Activated CD4-positive, alpha-beta memory T cell treated with anti-CD3 and anti-CD28 coated beads for 36 hours (primary cell): ENCODE measurements around the gene CD300A. TPM values are rescaled to one million over a fixed set of nuclear protein-coding genes. Genes with fewer than 3 reads are reported as not detected.

Experiments
- CTCF ChIA-PET: fragments of 350-600 bp; sonication (Branson Sonifier 250); formaldehyde crosslinking; loops from one replicate; lab custom pipeline; 2021; ENCODE audit warnings: antibody characterized with exemption, inconsistent platforms; lab: Charles Lee
- POLR2A ChIA-PET: fragments of 350-600 bp; sonication (Branson Sonifier 250); formaldehyde crosslinking; loops from one replicate; lab custom pipeline; 2021; ENCODE audit warnings: antibody characterized with exemption; lab: Charles Lee
- DNase-seq: peaks from one replicate; pipeline ENCODE4 v3.0.0-alpha.2; 2020
- H3K27ac Mint-ChIP-seq: one replicate; pipeline ENCODE4 v1.8.0; 2021; ENCODE audit warnings: mixed read lengths
- H3K27me3 Mint-ChIP-seq: one replicate; pipeline ENCODE4 v1.8.0; 2021; ENCODE audit warnings: mixed read lengths
- H3K36me3 Mint-ChIP-seq: one replicate; pipeline ENCODE4 v1.8.0; 2021; ENCODE audit warnings: mixed read lengths
- H3K4me1 Mint-ChIP-seq: one replicate; pipeline ENCODE4 v1.8.0; 2021; ENCODE audit warnings: low read depth, mixed read lengths
- H3K4me3 Mint-ChIP-seq: one replicate; pipeline ENCODE4 v1.8.0; 2021; ENCODE audit warnings: mild to moderate bottlenecking, mixed read lengths
- H3K9me3 Mint-ChIP-seq: one replicate; pipeline ENCODE4 v1.8.0; 2021; ENCODE audit warnings: mixed read lengths
- intact Hi-C: fragments of 100-400 bp; cut with micrococcal nuclease; formaldehyde crosslinking; loops from one replicate; pipeline ENCODE4 v1.15.1; 2023
- total RNA-seq, 2 experiments: library from RNA; stranded (reverse); gene quantifications; one replicate each; pipeline ENCODE4 v1.2.3, GENCODE V29; 2021

Gene CD300A
- total RNA-seq, 2 experiments from 2014 or later, result 11.3 to 12.3 TPM

- H3K4me3 Mint-ChIP-seq, result no peak overlapping the region
- no peak for DNase-seq
- H3K9me3 Mint-ChIP-seq, result peaks cover 4% of the 10 kb centered on the region
- H3K27ac Mint-ChIP-seq, result no peak overlapping the region
- no peaks in the 10 kb centered on the region for H3K36me3 Mint-ChIP-seq
- CTCF ChIA-PET, result interaction anchor here (1.1 to 1.6 kb wide), 3 partner anchors 69 to 436 kb away, joined by 3 to 5 read pairs (median 3); no protein-coding TSS in a partner anchor
- intact Hi-C loops, result no loop called here
- peaks cover 37% of the 10 kb centered on the region for H3K27me3 Mint-ChIP-seq
- peaks cover 7% of the 10 kb centered on the region for H3K4me1 Mint-ChIP-seq
- POLR2A ChIA-PET, result interaction anchor here (0.6 kb wide), 1 partner anchor 61 kb away, joined by 3 read pairs; no protein-coding TSS in a partner anchor
Measured at GRCh38 chr17:74525781-74526288, 59.4 kb downstream of the CD300A start.

DNA sequence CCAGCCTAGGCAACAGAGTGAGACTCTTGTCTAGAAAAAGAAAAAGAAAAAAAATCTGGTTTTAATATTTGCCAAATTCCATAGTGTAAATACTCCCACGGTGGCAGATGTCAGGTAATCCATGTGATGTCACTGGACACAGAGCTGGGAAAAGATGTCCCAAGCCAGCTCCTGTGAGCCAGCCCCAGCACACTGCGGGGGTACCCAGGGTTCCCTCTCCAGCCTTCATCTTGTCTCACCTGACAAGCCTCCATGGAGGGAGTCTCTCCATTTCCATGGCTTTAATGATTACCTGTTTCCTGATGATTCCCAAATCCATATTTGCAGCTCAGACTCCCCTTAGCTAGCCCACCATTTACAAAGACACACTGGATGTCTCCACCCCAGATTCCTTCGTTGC, 60.2 kb downstream of the CD300A start:
- Mint-ChIP-seq H3K36me3 (no peaks in the 10 kb centered on the region), H3K4me3 (no peak overlapping the region), H3K4me1 (no peaks in the 10 kb centered on the region), H3K27ac (no peak overlapping the region), H3K9me3 (peaks cover 4% of the 10 kb centered on the region), H3K27me3 (peaks cover 33% of the 10 kb centered on the region)
- ChIA-PET POLR2A (interaction anchor here (0.6 kb wide), 1 partner anchor 61 kb away, joined by 3 read pairs; no protein-coding TSS in a partner anchor), CTCF (interaction anchor here (0.6 to 1.1 kb wide), 2 partner anchors 8 to 70 kb away, joined by 3 to 4 read pairs; no protein-coding TSS in a partner anchor)
- no peak for DNase-seq
- intact Hi-C loops, result no loop called here

DNA sequence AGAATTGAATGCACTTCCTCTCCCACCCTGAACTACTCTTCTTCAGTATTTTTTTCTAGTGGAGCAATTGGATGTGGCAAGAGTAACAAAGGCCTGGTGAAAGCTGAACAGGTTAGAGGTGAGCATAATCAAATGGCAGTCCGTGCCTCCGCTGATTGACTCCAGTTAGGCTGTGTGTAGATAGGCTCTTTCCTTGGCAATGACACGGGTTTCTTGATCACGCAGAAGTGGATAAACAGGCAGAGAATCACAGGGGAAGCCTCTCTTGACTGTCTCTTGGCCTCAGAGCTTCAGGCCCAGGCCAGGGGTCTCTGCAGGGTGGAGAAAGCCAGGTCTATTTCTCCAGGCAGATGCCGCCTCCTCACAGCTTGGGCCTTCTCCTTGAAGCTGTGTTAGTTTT, 60.6 kb downstream of the CD300A start:
- Mint-ChIP-seq H3K4me1 (no peaks in the 10 kb centered on the region), H3K27me3 (peaks cover 33% of the 10 kb centered on the region), H3K36me3 (no peaks in the 10 kb centered on the region), H3K4me3 (no peak overlapping the region), H3K27ac (no peak overlapping the region), H3K9me3 (peaks cover 4% of the 10 kb centered on the region)
- DNase-seq, result no peak
- ChIA-PET POLR2A (no interaction called here), CTCF (interaction anchor here (0.6 kb wide), 1 partner anchor 8 kb away, joined by 4 read pairs; no protein-coding TSS in a partner anchor)
- intact Hi-C loops, result no loop called here

DNA sequence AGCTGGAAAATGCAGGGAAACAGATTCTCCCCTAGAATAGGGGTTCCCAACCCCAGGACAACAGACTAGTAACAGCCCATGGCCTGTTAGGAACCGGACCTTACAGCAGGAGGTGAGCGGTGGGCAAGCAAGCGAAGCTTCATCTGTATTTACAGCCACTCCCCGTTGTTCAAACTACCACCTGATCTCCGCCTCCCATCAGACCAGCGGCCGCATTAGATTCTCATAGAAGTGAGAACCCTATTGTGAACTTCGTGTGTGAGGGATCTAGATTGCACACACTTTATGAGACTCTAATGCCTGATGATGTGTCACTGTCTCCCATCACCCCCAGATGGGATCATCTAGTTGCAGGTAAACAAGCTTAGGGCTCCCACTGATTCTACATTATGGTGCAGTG, 61.3 kb downstream of the CD300A start:
- CTCF ChIA-PET, result interaction anchor here (2.4 kb wide), 1 partner anchor 148 kb away, joined by 13 read pairs; no protein-coding TSS in a partner anchor
- Mint-ChIP-seq H3K4me1 (no peaks in the 10 kb centered on the region), H3K36me3 (no peaks in the 10 kb centered on the region), H3K4me3 (no peak overlapping the region), H3K27ac (no peak overlapping the region), H3K27me3 (peaks cover 30% of the 10 kb centered on the region), H3K9me3 (peaks cover 4% of the 10 kb centered on the region)
- no peak for DNase-seq
- POLR2A ChIA-PET, result no interaction called here
- intact Hi-C loops, result no loop called here

- no peaks in the 10 kb centered on the region for H3K9me3 Mint-ChIP-seq
- POLR2A ChIA-PET, result no interaction called here
- peaks cover 2% of the 10 kb centered on the region for H3K4me1 Mint-ChIP-seq
- H3K27ac Mint-ChIP-seq, result no peak overlapping the region
- no peaks in the 10 kb centered on the region for H3K36me3 Mint-ChIP-seq
- peaks cover 26% of the 10 kb centered on the region for H3K27me3 Mint-ChIP-seq
- peak; percentile 7 for DNase-seq
- CTCF ChIA-PET, result interaction anchor here (2.4 kb wide), 1 partner anchor 149 kb away, joined by 13 read pairs; no protein-coding TSS in a partner anchor
- intact Hi-C loops, result no loop called here
- no peak overlapping the region for H3K4me3 Mint-ChIP-seq
Measured at GRCh38 chr17:74528491-74529199, 62.2 kb downstream of the CD300A start.

DNA sequence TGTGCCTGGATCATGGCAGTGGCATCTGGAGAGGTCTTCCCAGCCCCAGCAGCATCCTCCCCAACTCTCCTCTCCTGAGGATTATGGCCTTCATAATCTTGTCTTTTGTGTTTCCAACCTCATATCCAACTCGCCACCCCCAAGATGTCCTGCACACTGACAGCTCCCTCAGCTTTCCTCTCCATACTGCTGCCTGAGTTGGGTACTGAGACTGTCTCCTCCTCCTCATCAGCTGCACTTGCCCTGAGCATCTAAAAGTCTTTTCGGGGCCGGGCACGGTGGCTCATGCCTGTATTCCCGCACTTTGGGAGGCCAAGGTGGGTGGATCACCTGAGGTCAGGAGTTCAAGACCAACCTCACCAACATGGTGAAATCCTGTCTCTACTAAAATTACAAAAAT, 62.8 kb downstream of the CD300A start:
- intact Hi-C loops, result no loop called here
- Mint-ChIP-seq H3K4me1 (peaks cover 2% of the 10 kb centered on the region), H3K4me3 (no peak overlapping the region), H3K9me3 (no peaks in the 10 kb centered on the region), H3K27me3 (peaks cover 25% of the 10 kb centered on the region), H3K27ac (no peak overlapping the region), H3K36me3 (no peaks in the 10 kb centered on the region)
- ChIA-PET POLR2A (no interaction called here), CTCF (interaction anchor here (0.9 to 2.4 kb wide), 3 partner anchors 13 to 161 kb away, joined by 3 to 13 read pairs (median 7); partner anchors contain the start of gene GPR142)
- DNase-seq, result peak; percentile 6

- peaks cover 23% of the 10 kb centered on the region for H3K27me3 Mint-ChIP-seq
- ChIA-PET CTCF (interaction anchor here (1.0 to 2.0 kb wide), 4 partner anchors 36 to 169 kb away, joined by 3 to 7 read pairs (median 4); partner anchors contain the start of genes BTBD17 and GPR142), POLR2A (no interaction called here)
- intact Hi-C loops, result no loop called here
- no peaks in the 10 kb centered on the region for H3K9me3 Mint-ChIP-seq
- H3K4me3 Mint-ChIP-seq, result no peak overlapping the region
- no peak for DNase-seq
- H3K36me3 Mint-ChIP-seq, result no peaks in the 10 kb centered on the region
- H3K4me1 Mint-ChIP-seq, result peaks cover 2% of the 10 kb centered on the region
- no peak overlapping the region for H3K27ac Mint-ChIP-seq
Measured at GRCh38 chr17:74530831-74531150, 64.4 kb downstream of the CD300A start.

DNA sequence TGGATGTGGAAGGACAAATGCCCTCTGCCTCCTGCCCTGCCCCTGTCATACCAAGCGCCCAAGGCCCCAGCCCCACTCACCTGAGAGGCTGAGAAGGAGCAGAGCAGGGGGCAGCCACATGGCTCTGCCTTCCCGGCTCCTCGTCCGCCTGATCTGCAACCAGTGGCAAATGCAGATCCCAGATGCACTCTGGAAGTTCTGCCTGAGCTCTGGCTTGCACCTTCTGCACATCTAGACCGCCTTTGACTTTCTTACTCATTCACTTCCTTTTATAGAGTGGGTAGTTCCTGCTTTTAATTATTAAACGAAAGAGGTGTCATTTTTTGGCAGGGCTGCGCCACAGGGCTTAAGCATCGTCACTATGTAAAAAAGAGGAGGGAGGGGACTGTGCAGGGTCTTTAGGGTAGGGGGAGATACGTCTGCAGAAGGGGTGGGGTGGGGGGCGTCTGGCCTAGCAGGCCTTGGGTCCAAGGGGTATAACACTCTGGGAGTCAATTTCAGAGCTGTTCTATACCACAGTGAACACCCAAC, 64.9 kb downstream of the CD300A start, which contains the start of gene CD300LB:
CD300LB (minus strand) TSS at position 245 of the 531 bp plus-strand sequence; CDS start at position 120, 125 bp downstream.
- CTCF ChIA-PET, result interaction anchor here (0.9 to 2.2 kb wide), 4 partner anchors 93 to 163 kb away, joined by 3 to 24 read pairs (median 6); partner anchors contain the start of gene GPR142
- H3K4me3 Mint-ChIP-seq, result no peak within 1 kb of the TSS
- no peaks in the 10 kb centered on the region for H3K9me3 Mint-ChIP-seq
- intact Hi-C loops, result no loop called here
- peaks cover 23% of the 10 kb centered on the region for H3K27me3 Mint-ChIP-seq
- DNase-seq, result no peak
- peaks cover 2% of the 10 kb centered on the region for H3K4me1 Mint-ChIP-seq
- no peak within 1 kb of the TSS for H3K27ac Mint-ChIP-seq
- H3K36me3 Mint-ChIP-seq, result no peaks in the 10 kb centered on the region
- POLR2A ChIA-PET, result no interaction called here

DNA sequence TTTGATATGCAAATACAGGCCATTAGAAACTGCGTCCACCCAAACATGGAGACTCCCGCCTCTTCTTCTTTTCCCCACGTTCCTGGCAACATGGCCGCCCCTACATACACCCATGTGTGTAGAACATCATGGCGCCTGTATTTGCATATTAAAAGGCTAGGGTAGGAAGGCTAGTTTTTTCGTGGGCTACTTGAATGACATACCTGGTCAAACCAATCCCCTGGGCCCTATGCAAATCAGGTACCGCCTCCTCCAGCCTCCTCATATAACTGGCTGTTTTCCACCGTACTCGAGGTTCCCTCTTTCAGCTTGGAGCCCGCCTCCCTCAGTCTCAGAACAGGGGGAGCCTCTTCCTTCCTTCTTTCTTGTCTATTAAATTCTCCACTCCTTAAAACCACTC, 65.7 kb downstream of the CD300A start:
- peaks cover 21% of the 10 kb centered on the region for H3K27me3 Mint-ChIP-seq
- DNase-seq, result no peak
- H3K4me3 Mint-ChIP-seq, result no peak overlapping the region
- intact Hi-C loops, result loop anchor here (2.0 kb wide), 1 partner anchor 163 kb away; no protein-coding TSS in a partner anchor
- H3K9me3 Mint-ChIP-seq, result no peaks in the 10 kb centered on the region
- no peak overlapping the region for H3K27ac Mint-ChIP-seq
- H3K4me1 Mint-ChIP-seq, result peaks cover 2% of the 10 kb centered on the region
- no peaks in the 10 kb centered on the region for H3K36me3 Mint-ChIP-seq
- CTCF ChIA-PET, result interaction anchor here (0.9 to 2.2 kb wide), 7 partner anchors 20 to 163 kb away, joined by 3 to 24 read pairs (median 4); partner anchors contain the start of gene GPR142
- POLR2A ChIA-PET, result no interaction called here

Other genes starting within 250 kb of the CD300A start
- 1 to 10 TPM; 1.6 to 1.7 TPM for gene DNAI2, start 192.4 kb upstream of the CD300A start, total RNA-seq
- under 1 TPM; 0.51 to 0.59 TPM for gene KIF19, start 140.4 kb upstream of the CD300A start, total RNA-seq
- not detected for gene BTBD17, start 104.8 kb upstream of the CD300A start, total RNA-seq
- not detected for gene GPR142, start 99.1 kb upstream of the CD300A start, total RNA-seq
- under 1 TPM; 0.40 to 0.41 TPM for gene GPRC5C, start 34.5 kb upstream of the CD300A start, total RNA-seq
- gene CD300LB, start 64.8 kb downstream of the CD300A start, total RNA-seq, result not detected
- under 1 TPM in 1 of 2 experiments, not detected in 1; 0.14 TPM for gene CD300C, start 79.5 kb downstream of the CD300A start, total RNA-seq
- gene CD300H, start 100.9 kb downstream of the CD300A start, total RNA-seq, result not detected
- gene CD300LD, start 125.6 kb downstream of the CD300A start, total RNA-seq, result not detected
- gene CD300E, start 157.1 kb downstream of the CD300A start, total RNA-seq, result not detected
- gene CD300LF, start 246.3 kb downstream of the CD300A start, total RNA-seq, result not detected